Type B pancreatic cell (in vitro differentiated cells): ENCODE measurements around the gene LGMN. TPM values are rescaled to one million over a fixed set of nuclear protein-coding genes. Genes with fewer than 3 reads are reported as not detected.
A peak's percentile ranks its signal among the peaks of the same experiment; 100 is the strongest.

Source experiments
- DNase-seq: peaks from one replicate; pipeline ENCODE4 v3.0.0; 2021; ENCODE audit warnings: mixed read lengths; ENCODE audit not compliant: unreplicated experiment; ENCODE audit errors: extremely low spot score
- H3K27ac Mint-ChIP-seq: 2 replicates; pipeline ENCODE4 v1.8.0; 2021; ENCODE audit warnings: mild to moderate bottlenecking, mixed read lengths
- H3K27me3 Mint-ChIP-seq: 2 replicates; pipeline ENCODE4 v1.8.0; 2021; ENCODE audit warnings: mixed read lengths
- H3K36me3 Mint-ChIP-seq: 2 replicates; pipeline ENCODE4 v1.8.0; 2021; ENCODE audit warnings: mixed read lengths
- H3K4me1 Mint-ChIP-seq: one replicate; pipeline ENCODE4 v1.8.0; 2021; ENCODE audit warnings: mixed read lengths; ENCODE audit not compliant: unreplicated experiment
- H3K4me3 Mint-ChIP-seq: 2 replicates; pipeline ENCODE4 v1.8.0; 2021; ENCODE audit warnings: mild to moderate bottlenecking, mixed read lengths
- H3K9me3 Mint-ChIP-seq: 2 replicates; pipeline ENCODE4 v1.8.0; 2021; ENCODE audit warnings: mixed read lengths
- total RNA-seq: library from RNA; stranded (reverse); gene quantifications from 2 replicates; pipeline ENCODE4 v1.2.1, GENCODE V29; 2021; ENCODE audit warnings: low replicate concordance
- TF ChIP-seq, protein P1 (sequence below): fragments of 200-600 bp; sonication (generic); conservative IDR thresholded peaks from 2 replicates; pipeline ENCODE4 v1.5.0; 2021; ENCODE audit warnings: antibody characterized with exemption, mild to moderate bottlenecking

The LGMN gene
- total RNA-seq, 1 donor from 2014 or later, result 71.2 TPM

DNA sequence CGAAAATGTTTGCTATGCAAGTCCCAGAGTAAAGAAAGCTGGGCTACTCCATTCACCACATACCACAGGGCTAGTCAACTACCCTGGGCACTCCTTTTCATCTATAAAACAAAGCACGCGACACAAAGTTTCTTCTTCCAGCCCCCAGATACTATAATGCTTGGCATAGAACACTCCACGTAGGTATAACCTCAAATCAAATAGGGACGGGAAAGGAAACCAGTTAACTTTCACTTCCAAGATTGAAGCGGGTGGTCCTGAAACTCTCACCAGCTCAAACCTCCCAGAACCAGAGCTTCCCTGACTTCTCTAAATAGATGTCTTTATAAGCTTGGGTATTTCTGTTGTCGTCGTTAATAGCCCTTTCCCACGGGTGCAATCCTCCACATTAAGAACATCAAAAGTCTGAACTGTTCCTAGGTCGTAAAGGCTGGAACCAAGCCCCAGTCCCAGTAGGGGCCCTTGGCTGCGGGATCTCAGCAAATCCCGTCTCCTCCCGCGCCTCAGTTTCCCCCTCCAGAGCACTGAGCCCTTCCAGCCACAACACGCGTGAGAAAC, 647 bp downstream of the LGMN start:
- H3K4me1 Mint-ChIP-seq, result peaks cover 22% of the 10 kb centered on the region
- TF ChIP-seq, protein P1, sequence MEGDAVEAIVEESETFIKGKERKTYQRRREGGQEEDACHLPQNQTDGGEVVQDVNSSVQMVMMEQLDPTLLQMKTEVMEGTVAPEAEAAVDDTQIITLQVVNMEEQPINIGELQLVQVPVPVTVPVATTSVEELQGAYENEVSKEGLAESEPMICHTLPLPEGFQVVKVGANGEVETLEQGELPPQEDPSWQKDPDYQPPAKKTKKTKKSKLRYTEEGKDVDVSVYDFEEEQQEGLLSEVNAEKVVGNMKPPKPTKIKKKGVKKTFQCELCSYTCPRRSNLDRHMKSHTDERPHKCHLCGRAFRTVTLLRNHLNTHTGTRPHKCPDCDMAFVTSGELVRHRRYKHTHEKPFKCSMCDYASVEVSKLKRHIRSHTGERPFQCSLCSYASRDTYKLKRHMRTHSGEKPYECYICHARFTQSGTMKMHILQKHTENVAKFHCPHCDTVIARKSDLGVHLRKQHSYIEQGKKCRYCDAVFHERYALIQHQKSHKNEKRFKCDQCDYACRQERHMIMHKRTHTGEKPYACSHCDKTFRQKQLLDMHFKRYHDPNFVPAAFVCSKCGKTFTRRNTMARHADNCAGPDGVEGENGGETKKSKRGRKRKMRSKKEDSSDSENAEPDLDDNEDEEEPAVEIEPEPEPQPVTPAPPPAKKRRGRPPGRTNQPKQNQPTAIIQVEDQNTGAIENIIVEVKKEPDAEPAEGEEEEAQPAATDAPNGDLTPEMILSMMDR, result no peak
- H3K9me3 Mint-ChIP-seq, result peaks cover 3% of the 10 kb centered on the region
- H3K27me3 Mint-ChIP-seq, result no peaks in the 10 kb centered on the region
- peak overlapping the region; percentile 90 for H3K27ac Mint-ChIP-seq
- DNase-seq, result no peak
- H3K36me3 Mint-ChIP-seq, result peaks cover 13% of the 10 kb centered on the region
- H3K4me3 Mint-ChIP-seq, result peak overlapping the region; percentile 89

DNA sequence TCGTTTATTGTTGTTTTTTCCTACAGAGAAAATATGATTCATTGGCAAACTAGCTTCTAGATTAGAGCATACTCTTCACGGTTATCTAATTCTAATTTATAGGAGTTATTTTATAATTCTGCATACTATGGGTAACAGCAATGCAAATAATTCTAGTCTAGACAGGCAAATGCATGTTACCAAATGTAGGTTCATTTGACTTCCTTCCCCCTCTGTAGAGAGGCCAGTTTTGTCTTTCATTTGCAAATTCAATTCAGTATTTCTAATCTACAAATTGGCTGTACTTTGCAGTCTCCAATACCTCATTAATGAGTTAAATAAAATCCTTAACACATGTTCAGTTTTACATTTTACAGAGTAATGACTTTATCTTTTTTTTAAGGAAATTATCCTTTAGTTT, 4.2 kb downstream of the LGMN start:
- Mint-ChIP-seq H3K4me1 (peaks cover 18% of the 10 kb centered on the region), H3K4me3 (no peak overlapping the region), H3K27ac (no peak overlapping the region), H3K9me3 (peaks cover 3% of the 10 kb centered on the region), H3K27me3 (no peaks in the 10 kb centered on the region), H3K36me3 (peaks cover 13% of the 10 kb centered on the region)
- DNase-seq, result no peak
- TF ChIP-seq, protein P1, result no peak

DNA sequence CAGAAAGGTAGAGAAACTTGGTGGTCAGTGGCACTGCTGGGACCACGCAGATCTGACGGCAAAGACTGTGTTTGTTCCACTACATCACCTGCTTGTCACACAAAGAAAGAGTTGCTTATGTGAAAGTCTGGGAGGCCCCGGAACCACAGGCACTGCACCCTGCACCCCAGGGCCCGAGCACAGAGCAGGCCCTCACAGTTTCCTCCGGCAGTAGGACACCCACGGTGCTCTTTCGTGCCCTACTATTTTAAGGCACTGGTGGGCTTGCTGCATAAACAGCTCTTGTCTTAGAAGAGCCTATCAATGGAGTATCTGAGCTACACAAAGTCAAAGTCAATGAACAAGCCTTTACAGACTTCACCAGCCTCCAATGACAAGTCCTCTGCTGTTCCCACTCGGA, 8.0 kb downstream of the LGMN start:
- Mint-ChIP-seq H3K9me3 (no peaks in the 10 kb centered on the region), H3K4me3 (no peak overlapping the region), H3K27ac (no peak overlapping the region), H3K27me3 (no peaks in the 10 kb centered on the region), H3K4me1 (peaks cover 12% of the 10 kb centered on the region), H3K36me3 (peaks cover 7% of the 10 kb centered on the region)
- no peak for DNase-seq
- TF ChIP-seq, protein P1, result no peak

DNA sequence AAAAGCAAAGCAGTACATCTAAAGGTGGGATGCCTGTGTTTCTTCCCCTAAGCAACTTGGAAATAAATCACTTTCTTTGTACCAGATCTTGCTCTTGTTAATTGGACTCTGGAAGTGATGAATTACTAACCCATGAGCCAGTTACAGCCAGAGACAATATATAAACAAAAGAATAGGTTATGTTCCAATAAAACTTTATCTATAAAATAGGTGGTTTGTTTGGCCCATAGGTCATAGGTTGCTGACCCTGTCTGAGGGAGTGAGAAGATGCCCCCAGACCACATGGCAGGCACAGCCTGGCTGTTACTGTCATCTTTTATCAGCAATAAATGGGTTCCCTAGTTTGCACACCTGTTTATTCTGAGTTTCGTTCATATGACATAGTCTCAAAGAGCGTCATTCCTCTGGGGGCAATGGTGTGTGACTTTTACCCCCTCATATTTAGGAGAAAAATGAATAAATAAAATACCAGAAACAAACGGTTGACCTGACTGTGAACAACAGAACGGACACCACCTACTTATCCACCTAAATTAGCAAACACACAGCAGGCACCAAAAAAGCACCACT, 10.7 kb downstream of the LGMN start:
- H3K27ac Mint-ChIP-seq, result no peak overlapping the region

DNA sequence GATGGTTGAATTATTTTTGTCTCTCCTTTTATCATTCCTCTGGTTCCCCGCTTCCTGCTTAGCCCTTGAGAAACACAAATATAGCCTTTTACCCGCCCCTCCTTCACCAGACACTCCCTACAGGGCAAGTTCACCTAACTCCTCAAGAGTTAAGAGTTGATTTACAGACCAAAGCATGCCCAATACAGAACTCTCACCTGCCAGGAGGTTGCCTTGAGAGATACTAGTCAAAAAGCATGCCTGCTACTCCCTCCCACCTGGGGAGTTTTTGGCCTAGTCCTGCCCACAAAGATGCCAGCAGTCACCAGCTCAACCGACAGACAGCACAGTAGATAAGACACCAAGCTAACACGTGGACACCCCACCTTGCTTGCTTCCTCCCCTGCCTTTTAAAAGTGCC, 11.2 kb downstream of the LGMN start:
- no peaks in the 10 kb centered on the region for H3K9me3 Mint-ChIP-seq
- no peak for DNase-seq
- H3K36me3 Mint-ChIP-seq, result peaks cover 9% of the 10 kb centered on the region
- H3K27ac Mint-ChIP-seq, result no peak overlapping the region
- peaks cover 12% of the 10 kb centered on the region for H3K4me1 Mint-ChIP-seq
- H3K27me3 Mint-ChIP-seq, result no peaks in the 10 kb centered on the region
- TF ChIP-seq, protein P1, result no peak
- no peak overlapping the region for H3K4me3 Mint-ChIP-seq

More for the DNA sequence above, 10.7 kb downstream of the LGMN start:
- Mint-ChIP-seq H3K27me3 (no peaks in the 10 kb centered on the region), H3K4me3 (no peak overlapping the region), H3K9me3 (no peaks in the 10 kb centered on the region), H3K36me3 (peaks cover 4% of the 10 kb centered on the region), H3K4me1 (peaks cover 12% of the 10 kb centered on the region)
- DNase-seq, result no peak
- TF ChIP-seq, protein P1, result no peak
